Activated CD8-positive, alpha-beta memory T cell treated with anti-CD3 and anti-CD28 coated beads, Interleukin-2, amount 50 U/mL, for 4 hours (primary cell): ENCODE results near the gene UEVLD.
"Not testable (repeated sequence)": the region's sequence is repeated elsewhere in the genome, so short reads cannot be mapped to it uniquely, and the experiment has no call there.

Experiments used
- DNase-seq: peaks from one replicate; pipeline ENCODE4 v3.0.0-alpha.2; 2020

The UEVLD gene

DNA sequence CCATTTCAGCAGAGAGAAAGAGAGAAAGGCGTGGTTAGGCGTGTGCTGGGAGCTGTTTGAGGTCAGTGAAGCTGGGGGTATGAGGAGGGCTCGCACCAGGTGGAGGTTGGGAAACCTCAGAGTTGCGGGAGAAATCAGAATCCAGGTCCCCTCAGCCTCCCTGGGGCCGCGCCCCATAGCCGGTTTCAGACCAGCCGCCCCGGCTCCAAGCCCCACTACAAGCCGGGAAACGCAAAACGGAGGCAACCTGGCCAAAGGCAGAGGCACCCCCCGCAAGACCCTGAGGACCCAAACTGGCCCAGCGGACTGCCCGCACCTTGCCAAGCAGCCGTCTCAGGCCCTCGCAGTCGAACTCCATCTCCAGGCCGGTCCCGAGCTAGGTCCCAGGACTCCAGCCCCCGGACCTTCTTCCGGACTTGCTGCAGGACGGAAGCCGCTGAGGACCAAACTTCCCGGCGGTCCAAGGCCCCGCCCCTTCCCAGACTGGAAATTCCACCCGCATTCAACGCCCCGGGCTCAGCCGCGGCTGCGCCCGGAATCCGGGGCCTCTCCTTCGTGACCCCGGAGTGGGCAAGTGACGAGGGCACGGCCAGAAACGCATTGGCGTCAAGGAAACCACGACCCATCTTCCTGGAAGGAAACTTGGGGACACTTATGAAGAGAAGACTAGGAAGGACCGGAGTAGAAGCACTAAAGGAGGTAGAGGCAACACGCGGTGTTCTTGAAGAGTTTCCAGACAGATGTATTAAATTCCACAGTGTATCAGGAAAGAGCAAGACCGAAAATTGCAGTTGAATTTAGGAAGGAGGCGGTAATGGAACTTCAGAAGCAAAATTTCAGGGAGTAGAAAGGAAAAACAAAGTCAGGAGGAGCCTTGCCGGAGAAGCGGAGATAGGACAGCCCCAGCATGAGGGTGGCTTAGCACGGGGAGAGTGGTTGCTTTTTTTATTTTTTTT lies at the start of gene UEVLD:
UEVLD (minus strand) TSS at position 438 of the 956 bp plus-strand sequence; CDS start at position 358, 80 bp downstream.
- peak; percentile 55 for DNase-seq

DNA sequence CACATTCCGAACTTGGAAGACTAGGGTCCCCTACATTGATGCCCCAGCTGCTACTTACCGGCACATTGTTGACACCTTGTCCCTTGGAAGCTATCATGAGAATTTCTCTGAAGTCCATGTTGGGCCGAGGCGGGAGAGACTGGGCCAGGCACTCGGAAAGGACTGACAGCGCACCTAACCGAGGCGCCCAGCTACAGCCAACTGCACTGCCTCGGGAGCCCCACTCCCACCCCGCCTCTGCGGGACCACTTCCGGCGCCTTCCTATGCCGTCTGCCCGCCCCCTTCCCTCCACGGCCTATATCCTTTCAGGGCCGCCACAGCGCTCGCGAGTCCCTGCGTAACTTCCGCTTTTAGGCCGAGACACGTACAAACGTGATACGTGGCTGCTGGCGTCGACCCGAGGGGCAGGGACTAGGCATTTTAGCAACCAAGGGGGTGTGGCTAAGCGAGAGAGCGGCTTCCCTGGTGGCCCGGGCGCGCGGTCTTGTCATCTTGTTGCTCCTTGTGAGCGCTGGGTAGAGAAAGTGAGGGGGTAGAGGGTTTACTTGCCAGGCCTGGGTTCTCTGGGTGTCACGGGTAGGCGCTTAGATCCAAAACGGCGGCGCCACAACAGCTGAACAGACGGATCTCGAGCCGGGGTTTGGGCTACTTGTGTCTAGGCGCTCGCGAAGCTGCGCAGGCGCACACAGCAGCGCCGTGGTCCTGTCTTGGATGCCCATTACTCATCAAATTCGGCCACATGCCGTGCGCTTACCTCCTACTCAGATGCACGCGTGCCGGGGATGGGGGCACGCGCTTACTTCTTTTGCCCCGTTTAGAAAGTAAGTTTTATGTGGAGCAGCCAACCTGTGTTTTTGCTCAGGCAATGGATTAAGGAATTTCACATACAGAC lies 45.9 kb upstream of the UEVLD start, which contains the start of gene SPTY2D1:
SPTY2D1 (minus strand) TSS at position 203 of the 893 bp plus-strand sequence; CDS start at position 118, 85 bp downstream.
- peak; percentile 96 for DNase-seq

DNA sequence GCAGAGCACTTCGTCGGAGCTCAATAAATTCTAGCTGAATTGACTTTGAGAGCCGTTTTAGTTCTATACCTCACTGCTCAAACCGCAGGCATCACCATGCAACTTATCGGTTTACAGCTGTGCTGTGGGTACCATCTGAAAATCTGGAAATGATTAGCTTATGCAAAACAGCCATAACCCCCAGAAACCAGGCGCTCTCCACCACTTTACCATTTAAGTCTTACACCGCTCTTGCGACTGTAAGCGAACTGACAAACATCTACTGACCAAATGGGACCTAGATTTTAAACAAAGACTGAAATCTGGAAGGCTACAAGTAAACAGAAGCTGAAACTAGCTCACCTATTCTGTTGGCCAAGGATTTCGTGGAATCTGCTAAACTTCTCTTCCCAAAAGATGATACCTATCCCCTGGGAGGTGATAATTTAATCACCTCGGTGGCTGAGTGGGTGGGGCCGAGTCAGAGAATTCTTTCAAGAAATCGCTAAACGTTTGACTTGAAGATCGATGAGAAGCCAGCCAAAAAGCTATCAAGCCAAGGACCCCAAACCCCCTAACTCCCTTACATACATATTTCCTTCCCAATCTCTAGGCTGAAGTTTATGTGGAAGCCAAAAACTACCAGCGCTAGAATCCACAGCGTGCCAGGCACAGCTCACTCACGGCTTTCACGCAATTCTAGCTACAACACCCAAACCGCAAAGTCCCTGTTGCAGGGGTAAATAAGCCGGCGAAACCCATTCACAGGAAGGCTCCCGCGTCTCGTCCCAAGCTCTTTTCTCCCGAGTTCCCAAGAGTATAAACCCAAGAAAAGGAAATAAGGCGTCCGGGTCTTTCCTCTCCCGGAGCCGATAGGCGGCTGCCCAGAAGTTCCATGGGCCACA lies 45.0 kb upstream of the UEVLD start:
- DNase-seq, result no peak

DNA sequence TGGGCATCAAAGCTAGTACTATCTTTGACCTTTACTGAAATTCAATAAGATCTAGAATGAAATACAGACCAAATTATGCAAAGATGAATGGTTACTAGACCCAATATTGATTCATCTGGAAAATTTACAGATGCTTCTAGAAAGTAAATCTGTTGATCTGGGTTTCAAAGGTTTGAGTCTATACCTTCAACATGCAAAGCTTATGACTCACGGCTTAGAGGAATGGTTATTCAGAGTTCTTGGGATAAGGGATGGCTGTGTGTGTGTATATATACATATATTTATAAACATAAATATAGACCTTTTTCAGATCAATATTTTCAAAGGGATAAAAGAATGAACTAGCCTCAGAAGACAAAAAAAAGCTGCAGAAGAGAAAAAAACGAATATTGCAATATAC lies 44.3 kb upstream of the UEVLD start:
- DNase-seq, result no peak

DNA sequence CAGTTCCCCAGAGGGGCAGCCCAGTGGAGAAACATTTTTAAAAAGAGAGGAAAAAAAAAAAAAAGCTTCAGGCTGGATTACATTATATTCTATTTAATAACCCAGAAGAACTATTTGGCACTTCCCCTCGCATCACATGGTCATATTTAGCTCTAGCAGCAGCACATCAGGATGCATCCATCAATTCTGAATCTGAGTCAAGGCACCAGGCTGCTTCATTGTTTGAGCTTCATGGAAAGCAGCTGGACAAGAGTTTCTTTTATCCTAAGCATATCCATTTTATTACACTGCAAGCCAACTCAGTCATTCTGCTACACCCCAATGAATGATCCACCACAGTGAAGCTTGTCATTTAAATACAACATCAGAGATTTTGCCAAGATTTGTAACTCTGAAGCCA lies 35.6 kb upstream of the UEVLD start:
- no peak for DNase-seq

DNA sequence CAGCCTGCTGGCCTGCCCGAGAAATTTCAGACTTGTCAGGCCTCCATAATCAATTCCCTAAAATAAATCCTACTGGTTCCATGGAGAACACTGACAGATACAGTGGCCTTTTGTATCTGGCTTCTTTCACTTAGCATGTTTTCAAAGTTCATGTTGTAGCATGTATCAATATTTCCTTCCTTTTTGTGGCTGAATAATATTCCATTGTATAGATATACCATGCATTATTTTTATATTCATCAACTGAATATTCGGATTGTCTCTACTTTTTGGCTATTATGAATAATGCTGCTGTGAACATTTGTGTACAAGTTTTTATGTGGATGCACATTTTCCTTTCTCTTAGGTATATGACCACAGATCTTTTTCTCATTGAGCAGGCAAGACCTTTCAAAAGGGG lies 35.2 kb upstream of the UEVLD start:
- DNase-seq, result no peak

DNA sequence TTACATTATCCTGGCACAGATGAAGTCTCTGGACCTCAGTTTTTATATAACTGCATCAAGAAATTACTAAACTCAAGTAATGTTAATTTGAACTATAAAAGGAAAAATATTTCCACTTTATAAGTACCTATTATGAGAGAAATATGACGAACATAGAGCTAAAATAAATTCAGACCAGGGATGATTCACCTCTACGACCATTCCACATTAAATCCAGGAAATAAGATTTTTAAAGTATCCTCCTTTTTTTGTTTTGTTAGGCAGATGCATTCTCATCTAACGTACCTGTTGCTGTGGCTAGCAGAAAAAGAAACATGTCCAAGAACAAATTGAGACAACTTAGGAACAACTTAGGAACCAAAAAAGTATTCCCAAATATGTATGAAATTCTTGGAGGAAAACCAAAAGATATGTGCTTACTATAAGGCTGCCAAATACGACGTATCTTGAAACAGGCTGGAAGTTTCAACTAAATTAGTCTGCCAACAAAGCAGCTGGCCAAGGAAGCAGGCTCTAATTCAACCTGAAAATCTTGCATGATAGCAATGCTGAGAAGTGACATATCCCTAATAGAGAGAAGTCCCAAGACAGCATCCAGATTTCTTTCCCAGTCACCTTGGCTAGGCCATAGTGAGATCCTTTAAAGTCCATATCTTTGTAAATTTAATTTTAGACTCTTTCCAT lies 29.9 kb upstream of the UEVLD start:
- DNase-seq, result no peak

DNA sequence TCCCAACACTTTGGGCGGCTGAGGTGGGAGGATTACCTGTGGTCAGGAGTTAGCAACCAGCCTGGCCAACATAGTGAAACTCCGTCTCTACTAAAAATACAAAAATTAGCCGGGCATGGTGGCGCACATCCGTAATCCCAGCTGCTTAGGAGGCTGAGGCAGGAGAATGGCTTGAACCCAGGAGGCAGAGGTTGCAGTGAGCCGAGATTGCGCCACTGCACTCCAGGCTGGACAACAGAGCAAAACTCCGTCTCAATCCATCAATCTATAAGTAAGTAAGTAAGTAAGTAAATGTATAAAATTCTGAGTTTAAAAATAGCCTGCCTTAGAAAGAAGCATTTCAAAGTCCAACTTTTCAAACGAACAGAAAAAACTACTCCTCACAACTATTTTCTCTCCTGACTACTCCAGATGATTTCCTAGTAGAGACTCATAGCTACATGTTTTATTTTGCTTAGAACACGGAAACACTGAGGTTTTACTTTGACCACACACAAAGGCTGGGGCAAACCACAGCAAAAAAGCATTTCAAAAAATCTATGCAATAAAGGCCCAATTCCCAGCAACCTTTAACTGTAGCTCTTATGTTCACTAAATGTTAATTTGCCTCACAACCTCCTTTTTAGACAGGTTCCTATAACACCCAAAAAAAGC lies 29.3 kb upstream of the UEVLD start:
- peak; percentile 26 for DNase-seq

DNA sequence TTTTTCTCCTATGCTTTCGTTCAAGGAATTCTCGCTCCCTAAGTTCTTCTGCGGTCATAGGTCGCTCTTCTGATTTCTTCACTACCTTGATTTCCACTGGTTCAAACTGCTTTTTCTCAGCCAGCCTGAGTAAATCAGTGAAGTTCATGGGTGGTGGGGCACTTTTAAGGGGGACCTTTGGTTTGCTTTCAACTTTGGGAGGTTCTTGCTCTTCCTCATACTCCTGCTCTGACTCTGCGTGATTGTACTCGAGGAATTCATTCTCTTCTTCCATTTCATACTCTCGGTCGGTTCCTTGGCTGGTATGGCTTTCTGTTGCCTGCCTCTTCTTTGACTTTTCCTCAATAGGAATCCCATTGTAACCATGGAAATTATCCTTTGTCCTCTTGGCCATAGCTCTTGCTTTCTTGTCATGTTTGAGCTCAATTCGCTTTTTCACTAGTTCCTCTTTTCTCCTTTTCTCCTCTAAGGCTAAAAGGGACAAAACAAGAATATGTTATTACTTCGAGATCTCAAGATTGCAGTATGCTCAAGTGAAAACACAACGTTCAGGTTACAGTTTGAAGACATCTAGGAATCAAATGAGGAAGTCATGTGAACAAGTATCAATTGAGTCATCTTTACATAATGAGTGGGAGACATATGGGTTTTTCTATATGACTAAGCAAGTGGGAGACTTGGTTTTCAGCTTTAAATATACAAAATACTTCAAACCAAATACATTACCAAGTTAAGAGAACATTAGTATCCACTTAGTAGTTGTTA lies 27.3 kb upstream of the UEVLD start:
- no peak for DNase-seq

DNA sequence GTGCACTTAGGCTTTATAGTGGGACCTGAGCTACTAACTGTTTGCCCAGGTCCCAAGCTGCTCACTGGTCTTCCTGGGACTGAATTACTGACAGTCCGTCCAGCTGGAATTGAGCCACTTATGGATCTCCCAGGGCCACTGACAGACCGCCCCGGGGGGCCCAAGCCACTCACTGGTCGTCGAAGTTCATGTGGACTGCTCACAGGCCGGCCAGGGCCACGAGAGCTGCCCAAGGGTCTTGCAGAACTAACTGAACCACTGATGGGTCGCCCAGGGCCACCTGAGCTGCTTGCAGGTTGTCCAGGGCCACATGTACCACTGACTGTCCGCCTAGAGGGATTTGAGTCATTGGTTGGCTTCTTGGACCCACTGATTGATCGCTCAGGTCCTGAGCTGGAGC lies 26.1 kb upstream of the UEVLD start:
- no peak for DNase-seq

DNA sequence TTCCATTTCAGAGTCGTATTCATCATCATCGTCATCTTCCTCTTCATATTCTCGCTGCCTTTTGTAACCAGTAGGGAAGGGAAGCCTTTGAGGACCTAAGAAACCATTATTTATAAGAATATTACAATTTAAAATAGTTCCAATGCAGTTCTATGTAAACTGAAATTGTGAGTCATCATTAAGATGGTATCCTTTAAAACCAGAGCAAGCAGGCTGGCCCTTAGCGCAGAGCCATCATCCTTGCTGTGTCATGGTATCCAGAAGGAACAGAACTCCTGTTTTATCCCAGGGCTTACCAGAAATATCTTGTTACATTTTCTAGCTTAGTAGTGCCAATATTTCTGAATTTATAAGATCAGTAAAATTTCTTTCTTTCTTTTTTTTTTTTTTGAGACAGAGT lies 23.9 kb upstream of the UEVLD start:
- DNase-seq, result no peak

DNA sequence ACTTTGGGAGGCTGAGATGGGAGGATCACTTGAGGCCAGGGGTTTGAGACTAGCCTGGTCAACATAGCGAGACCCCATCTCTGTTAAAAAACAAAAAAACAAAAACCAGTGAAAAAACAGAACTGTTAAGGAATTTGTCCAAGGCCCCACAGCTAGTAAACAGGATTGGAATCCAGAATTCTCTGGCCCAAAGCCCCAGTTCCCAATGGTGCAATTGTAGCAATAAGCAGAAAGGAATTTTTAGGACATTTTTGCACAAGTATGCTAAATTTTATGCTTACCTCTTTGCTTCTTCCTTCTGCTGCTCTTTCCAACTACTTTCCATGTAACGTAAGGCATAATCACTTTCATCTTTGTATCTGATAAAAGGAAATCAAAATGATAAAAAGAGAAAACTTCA lies 22.7 kb upstream of the UEVLD start:
- no peak for DNase-seq

DNA sequence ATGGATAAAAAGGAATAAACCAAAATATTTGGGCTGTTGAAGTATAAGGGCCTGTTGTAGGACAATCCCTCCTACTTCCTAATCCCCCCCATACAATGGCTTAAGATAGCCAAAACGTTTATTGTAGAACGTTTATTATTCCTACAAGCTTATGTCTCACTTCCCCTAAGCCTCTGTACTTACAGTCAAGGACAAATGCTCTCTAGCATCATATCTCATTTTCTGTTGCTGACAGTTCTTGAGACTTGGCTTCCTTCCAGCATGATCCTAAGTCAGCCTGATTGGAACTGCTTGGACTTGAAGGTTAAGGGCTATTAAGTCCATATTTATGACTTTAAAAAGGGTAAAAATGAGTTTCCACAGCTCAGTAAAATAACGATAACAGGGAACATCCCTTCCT lies 19.8 kb upstream of the UEVLD start:
- no peak for DNase-seq

DNA sequence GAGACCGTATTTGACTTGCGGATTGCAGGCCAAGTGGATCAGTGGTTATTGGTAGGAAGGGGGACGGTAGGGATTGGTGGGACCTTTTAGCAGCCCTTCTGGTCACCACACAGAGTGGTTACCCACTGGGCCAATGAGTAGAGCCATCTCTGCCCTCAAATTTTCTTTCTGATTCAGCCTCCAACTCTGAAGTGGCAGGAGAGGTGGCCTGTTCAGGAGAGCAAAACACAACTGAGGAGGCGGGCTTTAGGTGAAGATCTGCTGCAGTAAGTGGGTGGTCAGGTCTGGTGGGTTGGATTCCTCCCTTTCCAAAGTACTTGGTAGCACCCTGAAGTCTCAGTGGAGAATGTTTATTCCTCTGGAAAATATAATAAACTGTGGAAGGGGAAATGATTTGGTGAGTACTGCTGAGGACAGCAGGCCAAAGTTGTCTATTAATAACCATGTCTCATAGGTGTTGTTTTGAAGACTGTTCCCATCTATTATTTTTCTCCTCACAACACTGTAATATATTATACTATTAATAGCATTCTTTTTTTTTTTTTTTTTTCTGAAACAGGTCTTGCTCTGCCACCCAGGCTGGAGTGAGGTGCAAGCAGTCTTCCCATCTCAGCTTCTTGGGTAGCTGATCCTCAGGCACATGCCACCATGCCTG lies 12.5 kb upstream of the UEVLD start:
- DNase-seq, result no peak

DNA sequence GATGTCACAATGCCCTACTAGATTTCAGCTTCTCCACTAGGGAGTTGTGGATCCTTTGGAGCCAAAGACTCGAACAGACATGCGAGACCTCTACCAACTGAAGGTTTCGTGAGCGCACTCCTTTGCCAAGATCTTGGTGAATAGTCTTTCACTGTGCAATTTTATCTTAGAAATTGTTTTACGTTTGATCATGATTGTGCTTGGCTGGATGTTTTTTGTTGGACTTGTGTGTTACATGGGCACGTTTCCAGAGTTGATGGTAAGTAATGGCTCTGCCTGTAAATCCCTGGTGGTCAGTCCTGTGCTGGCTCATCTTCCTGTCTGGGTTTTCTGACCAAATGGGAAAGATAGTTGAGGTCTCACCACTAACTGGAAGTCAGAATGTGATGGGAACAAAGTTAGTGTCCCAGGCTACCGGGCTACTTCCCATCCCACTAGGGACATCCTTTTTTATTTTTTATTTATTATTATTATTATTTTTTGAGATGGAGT lies 11.3 kb upstream of the UEVLD start, which contains the start of gene MISFA:
MISFA (plus strand) TSS at position 51 of the 492 bp plus-strand sequence; CDS start at position 191, 140 bp downstream.
- DNase-seq, result no peak

DNA sequence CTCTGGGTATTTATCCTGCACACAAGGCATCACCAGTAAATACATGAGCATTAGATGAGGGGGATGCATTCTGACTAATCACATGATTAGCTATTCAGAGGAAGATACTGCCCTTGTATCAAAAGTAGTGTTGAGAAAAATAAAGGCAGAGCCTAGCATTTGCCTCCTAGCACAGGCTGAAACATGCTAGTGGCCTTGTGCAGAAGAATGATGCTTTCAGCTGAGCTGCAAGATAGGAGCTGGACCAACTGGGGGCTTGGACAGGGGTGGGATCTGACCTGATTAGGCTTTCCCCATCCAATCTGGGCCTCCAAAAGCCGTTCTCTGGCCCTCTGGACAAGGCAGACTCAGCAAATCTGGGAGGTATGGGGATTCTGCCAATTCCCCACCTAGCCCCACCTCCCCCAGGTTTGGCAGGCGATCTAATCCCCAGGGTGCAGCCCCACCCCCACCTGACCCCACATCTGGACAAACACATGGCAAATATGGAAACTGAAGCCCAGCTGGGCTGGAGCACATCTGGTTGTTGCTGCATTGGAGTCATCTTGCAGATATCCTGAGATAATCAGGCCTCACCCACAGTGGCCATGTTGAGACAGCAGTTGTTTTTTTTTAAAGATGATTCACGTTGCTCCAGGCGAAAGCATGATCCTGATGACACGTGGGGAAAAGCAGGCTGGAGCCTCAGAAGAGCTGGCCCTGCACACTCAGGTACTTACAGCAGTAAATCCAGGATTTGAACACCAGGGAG lies 6.6 kb upstream of the UEVLD start:
- no peak for DNase-seq

DNA sequence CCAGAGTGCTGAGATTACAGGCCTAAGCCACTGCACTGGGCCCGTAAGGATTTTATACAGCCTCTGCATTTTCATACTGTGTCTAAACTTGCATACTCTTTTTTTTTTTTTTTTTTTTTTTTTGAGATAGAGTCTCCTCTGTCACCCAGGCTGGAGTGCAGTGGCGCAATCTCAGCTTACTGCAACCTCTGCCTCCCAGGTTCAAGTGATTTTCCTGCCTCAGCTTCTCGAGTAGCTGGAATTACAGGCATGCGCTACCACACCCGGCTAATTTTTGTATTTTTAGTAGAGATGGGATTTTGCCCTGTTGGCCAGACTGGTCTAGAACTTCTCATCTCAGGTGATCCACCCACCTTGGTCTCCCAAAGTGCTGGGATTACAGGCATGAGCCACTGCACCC lies 5.6 kb upstream of the UEVLD start:
- not testable (repeated sequence) for DNase-seq

DNA sequence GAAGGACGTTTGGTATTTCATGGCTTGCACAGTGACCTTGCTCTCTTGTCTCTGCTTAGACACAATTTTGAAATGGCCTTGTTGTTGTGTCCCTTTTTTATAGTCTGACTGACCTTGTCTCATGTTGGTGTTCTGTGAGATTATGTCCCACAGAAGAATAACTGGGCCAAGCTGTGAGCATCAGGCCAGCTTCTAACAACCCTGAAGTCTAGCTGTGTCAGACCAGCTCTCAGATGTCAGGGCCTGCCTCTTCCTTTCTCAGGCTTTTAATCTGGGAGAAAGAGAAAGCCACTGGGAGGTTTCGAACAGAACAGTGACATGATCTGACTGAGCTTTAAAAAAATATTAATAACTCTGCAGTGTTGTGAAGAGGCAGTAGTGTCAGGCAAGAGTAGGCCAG lies 2.0 kb upstream of the UEVLD start:
- DNase-seq, result no peak

DNA sequence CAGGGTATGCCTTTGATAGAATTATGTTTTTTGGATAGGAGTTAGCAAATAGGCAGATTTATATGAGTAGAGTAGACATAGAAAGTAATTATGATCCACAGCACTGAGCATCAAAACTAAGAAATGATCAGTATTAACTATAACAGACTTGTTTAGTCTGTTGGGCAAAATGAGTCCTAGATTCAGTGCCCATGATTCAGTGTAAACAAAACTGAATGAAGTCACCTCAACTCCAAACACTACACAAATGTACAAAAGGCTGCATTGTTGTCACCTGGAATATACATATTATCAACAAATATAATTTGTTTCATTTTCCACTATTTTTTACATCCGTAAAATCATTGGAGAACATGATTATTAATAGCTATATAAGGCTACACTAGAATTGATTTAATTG lies 6.7 kb downstream of the UEVLD start:
- DNase-seq, result no peak
